GM12872 (cell line): ENCODE data around the gene MYO5A.

Source experiments
- TF ChIP-seq, protein P1 (sequence below): IDR thresholded peaks from 3 replicates; pipeline ENCODE4 v1.5.1; 2011; ENCODE audit warnings: low read depth, mild to moderate bottlenecking, low read length, moderate library complexity; ENCODE audit not compliant: insufficient read depth

MYO5A gene

DNA sequence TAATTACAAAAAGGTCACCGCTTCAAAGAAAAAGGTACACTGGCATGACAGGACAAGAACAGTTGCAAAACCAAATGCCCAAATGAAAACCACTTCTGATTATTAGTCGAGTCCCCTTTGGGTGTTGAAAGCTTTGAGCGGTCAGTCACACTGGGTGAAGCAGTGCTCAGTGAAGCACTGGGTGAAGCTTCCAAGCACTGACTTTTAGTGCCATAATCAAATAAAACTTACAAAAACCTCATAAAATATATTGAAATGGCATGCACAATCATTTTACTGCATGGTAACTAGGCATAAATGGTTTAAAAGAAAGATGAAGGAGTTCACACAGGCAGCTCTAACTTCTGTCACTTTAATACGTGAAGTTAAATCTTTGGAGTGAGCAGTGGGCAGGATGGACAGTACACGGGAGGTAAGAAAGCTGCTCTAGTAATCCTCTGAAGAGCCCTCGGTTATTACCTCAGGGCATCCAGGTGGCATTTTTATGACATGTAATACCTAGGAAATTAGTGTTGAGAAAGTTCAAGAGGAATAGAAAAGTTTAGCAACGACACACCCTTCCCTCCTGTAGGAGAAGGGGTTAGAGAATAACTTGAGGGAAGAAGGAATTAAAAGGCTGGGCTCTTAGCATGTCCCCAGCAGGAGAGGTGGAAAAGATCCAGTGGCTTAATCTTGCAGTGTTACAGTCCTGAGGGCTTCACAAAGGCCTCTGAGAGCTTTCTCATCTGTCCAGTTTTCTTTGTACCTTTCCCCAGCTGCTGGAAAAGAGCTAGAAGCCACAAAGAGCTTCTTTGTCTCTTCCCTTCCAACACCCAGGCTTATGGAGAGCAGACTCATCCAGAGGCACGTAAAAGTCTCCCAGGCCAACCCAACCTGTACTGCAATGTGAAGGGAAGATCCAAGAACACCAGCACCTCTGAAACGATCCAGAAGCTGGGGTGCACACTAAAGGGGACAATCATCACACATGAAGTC is 168.2 kb downstream of the MYO5A start:
- TF ChIP-seq, protein P1, sequence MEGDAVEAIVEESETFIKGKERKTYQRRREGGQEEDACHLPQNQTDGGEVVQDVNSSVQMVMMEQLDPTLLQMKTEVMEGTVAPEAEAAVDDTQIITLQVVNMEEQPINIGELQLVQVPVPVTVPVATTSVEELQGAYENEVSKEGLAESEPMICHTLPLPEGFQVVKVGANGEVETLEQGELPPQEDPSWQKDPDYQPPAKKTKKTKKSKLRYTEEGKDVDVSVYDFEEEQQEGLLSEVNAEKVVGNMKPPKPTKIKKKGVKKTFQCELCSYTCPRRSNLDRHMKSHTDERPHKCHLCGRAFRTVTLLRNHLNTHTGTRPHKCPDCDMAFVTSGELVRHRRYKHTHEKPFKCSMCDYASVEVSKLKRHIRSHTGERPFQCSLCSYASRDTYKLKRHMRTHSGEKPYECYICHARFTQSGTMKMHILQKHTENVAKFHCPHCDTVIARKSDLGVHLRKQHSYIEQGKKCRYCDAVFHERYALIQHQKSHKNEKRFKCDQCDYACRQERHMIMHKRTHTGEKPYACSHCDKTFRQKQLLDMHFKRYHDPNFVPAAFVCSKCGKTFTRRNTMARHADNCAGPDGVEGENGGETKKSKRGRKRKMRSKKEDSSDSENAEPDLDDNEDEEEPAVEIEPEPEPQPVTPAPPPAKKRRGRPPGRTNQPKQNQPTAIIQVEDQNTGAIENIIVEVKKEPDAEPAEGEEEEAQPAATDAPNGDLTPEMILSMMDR: no peak

DNA sequence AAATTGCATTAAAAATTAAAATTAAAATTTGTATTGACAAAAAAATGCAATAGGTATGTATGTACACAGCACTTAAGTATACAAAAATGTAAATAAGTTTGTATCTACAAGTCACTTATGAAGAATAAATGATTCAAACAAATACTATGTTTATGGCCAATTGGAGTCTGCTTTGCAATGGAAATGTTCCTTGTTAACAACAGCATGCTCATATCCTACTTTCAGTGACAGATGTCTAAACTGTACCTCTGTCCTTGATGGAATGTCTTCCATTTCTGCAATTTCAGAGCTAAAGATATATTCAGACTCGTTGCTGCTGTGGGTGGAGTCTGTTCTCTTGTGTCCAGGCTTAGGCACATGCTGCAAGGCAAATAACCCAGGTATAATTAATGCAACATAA is 169.0 kb downstream of the MYO5A start:
- TF ChIP-seq, protein P1: no peak

DNA sequence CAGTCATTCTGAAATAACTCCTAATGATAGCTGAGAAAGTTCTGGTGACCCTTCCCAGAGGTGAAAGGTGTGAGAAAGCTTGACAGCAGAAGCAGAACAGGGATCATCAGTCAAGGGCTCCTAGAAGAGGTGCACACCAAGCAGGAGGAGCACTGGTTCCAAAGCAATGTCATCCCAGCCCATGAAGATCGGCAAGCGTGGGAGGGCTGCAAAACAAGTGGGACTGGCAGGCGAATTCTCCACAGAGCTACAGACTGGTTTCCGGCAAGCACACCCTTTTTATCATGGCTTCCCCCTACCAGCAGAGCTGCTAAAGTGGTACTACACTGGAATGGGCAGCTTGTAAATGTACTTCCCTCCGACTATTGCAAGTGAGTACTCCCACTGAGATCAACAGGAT is 170.7 kb downstream of the MYO5A start:
- TF ChIP-seq, protein P1: no peak

DNA sequence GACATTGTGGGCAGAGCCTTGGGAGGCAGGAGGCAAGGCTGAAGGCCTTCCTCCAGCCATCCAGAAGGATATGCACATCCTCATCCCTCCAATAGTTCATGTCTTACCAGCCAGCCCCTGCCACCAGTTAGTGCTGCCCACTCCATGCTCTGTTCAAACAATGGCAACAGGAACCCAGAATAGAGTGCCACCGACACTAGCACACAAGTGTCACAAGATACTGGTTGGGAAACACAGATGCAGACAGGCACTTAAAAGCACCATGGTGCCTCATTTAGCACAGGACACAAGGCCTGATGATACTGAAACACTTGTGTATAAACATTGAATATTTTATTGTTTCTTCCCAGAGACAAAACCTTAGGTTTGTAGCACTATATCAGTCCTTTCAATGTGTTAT is 176.6 kb downstream of the MYO5A start:
- TF ChIP-seq, protein P1: no peak

DNA sequence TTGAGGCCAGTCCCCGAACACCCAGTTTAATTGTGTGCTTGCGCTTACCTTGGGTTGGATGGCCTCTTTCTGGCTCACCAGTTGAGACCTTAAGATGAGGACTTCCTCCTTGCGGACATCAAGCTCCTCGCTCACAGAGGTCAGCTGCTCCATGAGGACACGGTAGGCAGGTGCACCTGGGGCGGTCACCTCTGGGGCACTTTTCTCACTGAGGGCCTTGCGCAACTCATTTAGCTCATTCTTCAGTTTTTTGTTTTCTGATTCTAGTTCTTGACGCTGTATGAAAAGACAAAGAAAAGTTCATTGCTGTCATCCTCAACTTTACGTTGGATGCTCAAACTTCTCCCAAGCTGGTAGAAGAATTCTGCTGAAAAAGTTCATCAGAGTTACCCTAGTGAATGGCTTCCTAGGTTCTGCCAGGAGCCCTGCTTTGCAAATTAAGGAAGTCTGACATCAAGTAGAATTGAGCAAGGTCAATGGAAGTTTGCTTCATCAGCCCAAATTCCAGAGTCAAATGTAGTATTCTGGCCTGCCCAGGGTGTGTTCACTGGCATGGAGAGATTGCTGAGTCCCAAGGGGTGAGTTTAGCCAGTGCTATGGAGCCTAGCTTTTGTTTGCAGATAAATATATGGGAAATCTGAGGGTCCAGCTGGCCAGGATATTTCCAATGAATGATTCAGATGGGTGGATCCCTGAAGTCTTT is 177.3 kb downstream of the MYO5A start:
- TF ChIP-seq, protein P1: no peak

DNA sequence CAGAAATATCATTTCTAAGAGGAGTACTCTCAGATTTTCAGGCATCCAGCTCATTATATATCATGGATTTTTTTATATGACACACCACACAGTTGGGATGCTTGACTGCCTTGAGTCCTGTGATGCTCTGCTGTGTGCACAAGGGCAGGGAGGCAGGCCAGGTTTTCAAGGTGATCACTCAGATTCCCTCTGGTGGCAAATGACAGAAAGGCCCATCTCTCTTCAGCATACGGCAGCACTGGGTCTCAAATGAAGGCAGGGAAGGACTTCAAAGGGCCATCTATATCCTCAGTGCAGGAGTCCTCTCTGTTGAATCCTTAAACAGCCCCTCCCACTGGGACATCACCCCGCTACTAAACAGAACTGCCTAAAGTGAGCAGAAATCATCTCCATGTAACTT is 178.3 kb downstream of the MYO5A start:
- TF ChIP-seq, protein P1: no peak

DNA sequence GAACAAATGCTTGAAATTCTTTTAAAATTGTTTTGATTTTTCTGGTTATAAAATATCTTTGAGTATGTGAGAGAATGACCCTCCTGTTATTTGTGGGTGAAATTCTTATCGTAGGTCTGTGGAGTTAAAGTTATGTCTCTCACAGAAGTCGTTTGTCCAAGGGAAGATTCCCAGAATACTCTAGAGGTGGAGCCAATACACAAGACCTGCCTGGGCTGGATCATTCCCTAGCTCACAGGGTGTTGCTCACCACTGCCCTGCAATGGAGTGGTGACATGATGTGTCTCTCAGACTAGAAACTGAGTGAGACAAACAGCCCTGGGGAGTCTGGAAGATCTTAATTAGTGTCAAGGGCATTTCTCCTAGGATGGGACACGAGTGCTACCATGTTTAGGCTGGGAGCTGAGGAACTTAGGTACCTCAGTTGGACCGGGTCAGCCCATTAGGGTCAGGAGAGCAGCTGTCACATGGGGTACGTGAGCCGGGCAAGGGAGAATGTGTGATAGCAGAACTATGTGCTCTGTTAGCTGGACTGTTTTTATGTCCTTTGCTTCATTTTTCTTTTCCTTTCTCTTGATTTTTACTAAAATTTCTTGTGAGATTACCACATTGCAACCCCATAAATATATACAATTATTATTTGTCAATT is 179.5 kb downstream of the MYO5A start:
- TF ChIP-seq, protein P1: no peak
